Measurements from ENCODE around the gene QDPR. TPM values are rescaled to one million over a fixed set of nuclear protein-coding genes. Genes with fewer than 3 reads are reported as not detected.
A peak's percentile ranks its signal among the peaks of the same experiment; 100 is the strongest.

QDPR gene
- total and polyA plus RNA-seq, 9 of the 15 experiments (the other 6 are each of a cell fraction or from before 2014, with no cell fraction given): 5.7 to 29.7 (median 17.2) TPM

DNA sequence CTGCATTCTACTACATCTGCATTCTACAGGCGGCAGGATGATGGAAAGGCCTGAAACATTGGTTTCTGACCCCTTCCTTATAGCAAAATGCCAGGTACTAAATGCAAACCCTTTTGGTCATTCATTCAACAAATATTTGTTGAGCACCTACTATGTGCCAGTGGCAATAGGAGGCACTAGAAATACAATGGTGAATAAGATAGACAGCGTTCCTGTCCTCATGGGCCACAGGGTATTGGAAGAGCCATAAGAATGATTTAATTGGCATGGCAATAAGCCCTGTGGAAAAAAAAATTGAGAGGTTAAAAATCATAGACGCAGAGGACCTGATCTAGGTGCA is 47.8 kb upstream of the QDPR start:
- Histone ChIP-seq H3K4me2 (ENCODE audit: insufficient read depth, low read length) (no peak overlapping the region), H3K4me1 (replicated peaks in 1 of 2; ENCODE audit: control insufficient read depth in 2 of 2, insufficient read depth in 2 of 2, low read length in 2 of 2) (peaks cover 0 to 2% of the 10 kb centered on the region in 2 experiments; a peak in 1 of 5 replicates), H3K36me3 (ENCODE audit: control insufficient read depth, insufficient read depth, low read length) (no peaks in the 10 kb centered on the region), H3K9me3 (replicated peaks; ENCODE audit: control insufficient read depth, insufficient read depth, low read depth, low read length) (no peaks in the 10 kb centered on the region; the same call in 1 of the 2 replicates), H2AFZ (ENCODE audit: low read depth, low read length) (no peak overlapping the region), H3K9me1 (ENCODE audit: control insufficient read depth, insufficient read depth, low read length) (no peaks in the 10 kb centered on the region), H3K27ac (ENCODE audit: extremely low read depth, low read depth, low read length) (no peak overlapping the region), H4K20me1 (replicated peaks; ENCODE audit: control insufficient read depth, insufficient read depth, low read length) (no peaks in the 10 kb centered on the region), H3K9ac (ENCODE audit: insufficient read depth in 1 of 2, low read depth in 2 of 2, low read length in 2 of 2) (no peak overlapping the region), H3K27me3 (ENCODE audit: control insufficient read depth in 2 of 2, insufficient read depth in 2 of 2, low read length in 2 of 2) (peaks cover 21 to 32% of the 10 kb centered on the region in 2 experiments; a peak in 4 of 5 replicates), H3K4me3 (no peak overlapping the region), H3K79me2 (ENCODE audit: control insufficient read depth, insufficient read depth, low read length) (no peaks in the 10 kb centered on the region)
- WGBS (ENCODE audit: insufficient coverage, low coverage, missing lambda C conversion rate): 0% methylated on average over 3 of the region's 3 CpGs
- FAIRE-seq (no peak), ATAC-seq (no peak), DNase-seq (ENCODE audit: extremely low read depth in 1 of 4, low spot score in 3 of 4) (no peak)
- intact Hi-C loops (cut with micrococcal nuclease): no loop called here
- POLR2A ChIA-PET: interaction anchor here (1.0 kb wide), 1 partner anchor 10 kb away, joined by 4 read pairs; no protein-coding TSS in a partner anchor
- TF ChIP-seq TRIM24 (IDR thresholded peaks at IDR 0.05) (no peak), PRPF4 (IDR thresholded peaks at IDR 0.05; ENCODE audit: insufficient read depth, low read depth, low read length, poor library complexity, severe bottlenecking) (no peak), TFAP4 (CRISPR knock-in tag; IDR thresholded peaks at IDR 0.05; ENCODE audit: borderline replicate concordance) (no peak), MXI1 (IDR thresholded peaks at IDR 0.05; ENCODE audit: low read depth, low read length) (no peak), ZKSCAN1 (IDR thresholded peaks at IDR 0.05; ENCODE audit: low read depth, low read length) (peak; percentile 81; the same call in 1 of the 2 replicates), ZNF232 (CRISPR knock-in tag; IDR thresholded peaks at IDR 0.05) (0 out of 2 replicates have a peak, but pooled peaks have one; percentile 5), HDAC8 (tag; IDR thresholded peaks at IDR 0.05) (no peak), SMAD1 (IDR thresholded peaks at IDR 0.05; ENCODE audit: low read depth, low read length, partially characterized antibody) (no peak), CBX8 (IDR thresholded peaks at IDR 0.05; ENCODE audit: borderline replicate concordance, extremely low read depth, low read depth, low read length, poor library complexity, severe bottlenecking) (no peak), NR2F6 (CRISPR knock-in tag; IDR thresholded peaks at IDR 0.05) (no peak), ZBTB43 (CRISPR knock-in tag; IDR thresholded peaks at IDR 0.05) (no peak)
- TF ChIP-seq, protein P1, sequence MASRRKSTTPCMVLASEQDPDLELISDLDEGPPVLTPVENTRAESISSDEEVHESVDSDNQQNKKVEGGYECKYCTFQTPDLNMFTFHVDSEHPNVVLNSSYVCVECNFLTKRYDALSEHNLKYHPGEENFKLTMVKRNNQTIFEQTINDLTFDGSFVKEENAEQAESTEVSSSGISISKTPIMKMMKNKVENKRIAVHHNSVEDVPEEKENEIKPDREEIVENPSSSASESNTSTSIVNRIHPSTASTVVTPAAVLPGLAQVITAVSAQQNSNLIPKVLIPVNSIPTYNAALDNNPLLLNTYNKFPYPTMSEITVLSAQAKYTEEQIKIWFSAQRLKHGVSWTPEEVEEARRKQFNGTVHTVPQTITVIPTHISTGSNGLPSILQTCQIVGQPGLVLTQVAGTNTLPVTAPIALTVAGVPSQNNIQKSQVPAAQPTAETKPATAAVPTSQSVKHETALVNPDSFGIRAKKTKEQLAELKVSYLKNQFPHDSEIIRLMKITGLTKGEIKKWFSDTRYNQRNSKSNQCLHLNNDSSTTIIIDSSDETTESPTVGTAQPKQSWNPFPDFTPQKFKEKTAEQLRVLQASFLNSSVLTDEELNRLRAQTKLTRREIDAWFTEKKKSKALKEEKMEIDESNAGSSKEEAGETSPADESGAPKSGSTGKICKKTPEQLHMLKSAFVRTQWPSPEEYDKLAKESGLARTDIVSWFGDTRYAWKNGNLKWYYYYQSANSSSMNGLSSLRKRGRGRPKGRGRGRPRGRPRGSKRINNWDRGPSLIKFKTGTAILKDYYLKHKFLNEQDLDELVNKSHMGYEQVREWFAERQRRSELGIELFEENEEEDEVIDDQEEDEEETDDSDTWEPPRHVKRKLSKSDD (conservative IDR thresholded peaks at IDR 0.05; ENCODE audit: low read length): no peak
- TF ChIP-seq, protein P2, sequence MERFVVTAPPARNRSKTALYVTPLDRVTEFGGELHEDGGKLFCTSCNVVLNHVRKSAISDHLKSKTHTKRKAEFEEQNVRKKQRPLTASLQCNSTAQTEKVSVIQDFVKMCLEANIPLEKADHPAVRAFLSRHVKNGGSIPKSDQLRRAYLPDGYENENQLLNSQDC (CRISPR knock-in tag; IDR thresholded peaks at IDR 0.05): no peak
- CTCF ChIA-PET (ENCODE audit: low intra/inter-chr PET ratio): no interaction called here
- BruUV-seq (replicated peaks): no TSS peak
- in situ Hi-C loops (cut with MboI): loop anchor here (10.0 kb wide), 1 partner anchor 245 kb away; no protein-coding TSS in a partner anchor

Measured in K562 (cell line).